WERI-Rb-1 (cell line): Measurements from ENCODE around the gene ARNT2.

Experiments used
- DNase-seq: peaks from one replicate; pipeline ENCODE4 v3.0.0-alpha.2; 2020
- H3K27ac ChIP-seq: fragments of 250-450 bp; sonication (Bioruptor Pico); 2 replicates; pipeline ENCODE4 v1.5.1; 2020; ENCODE audit warnings: mild to moderate bottlenecking, moderate library complexity
- H3K27me3 ChIP-seq: fragments of 250-450 bp; sonication (Bioruptor Pico); 2 replicates; pipeline ENCODE4 v1.5.1; 2021; ENCODE audit warnings: mild to moderate bottlenecking, low read depth, moderate library complexity; ENCODE audit not compliant: insufficient read depth, severe bottlenecking
- H3K36me3 ChIP-seq: fragments of 250-450 bp; sonication (Bioruptor Pico); 2 replicates; pipeline ENCODE4 v1.5.1; 2020; ENCODE audit warnings: mild to moderate bottlenecking, moderate library complexity
- H3K4me3 ChIP-seq: 2 replicates; pipeline ENCODE4 v1.5.1; 2011; ENCODE audit warnings: low read depth, mild to moderate bottlenecking, control low read depth, low read length
- H3K9me3 ChIP-seq: fragments of 250-450 bp; sonication (Bioruptor Pico); 2 replicates; pipeline ENCODE4 v1.5.1; 2021; ENCODE audit warnings: mild to moderate bottlenecking, moderate library complexity; ENCODE audit not compliant: severe bottlenecking
- CTCF ChIP-seq: IDR thresholded peaks from 2 replicates; pipeline ENCODE4 v1.5.1; 2011; ENCODE audit warnings: low read depth, mild to moderate bottlenecking, control low read depth, inconsistent platforms, low read length

The ARNT2 gene

GRCh38 chr15:80580106-80580505 is 175.9 kb downstream of the ARNT2 start:
- no peaks in the 10 kb centered on the region for H3K9me3 ChIP-seq
- H3K36me3 ChIP-seq, result 0 out of 2 replicates have a peak, but pooled peaks cover 4% of the 10 kb centered on the region
- no peak overlapping the region for H3K4me3 ChIP-seq
- no peaks in the 10 kb centered on the region for H3K27me3 ChIP-seq
- DNase-seq, result no peak
- TF ChIP-seq CTCF, result no peak
- no peak overlapping the region for H3K27ac ChIP-seq

- no peak for TF ChIP-seq CTCF
- no peak overlapping the region for H3K27ac ChIP-seq
- no peak for DNase-seq
- H3K36me3 ChIP-seq, result 0 out of 2 replicates have a peak, but pooled peaks cover 4% of the 10 kb centered on the region
- no peak overlapping the region for H3K4me3 ChIP-seq
- no peaks in the 10 kb centered on the region for H3K9me3 ChIP-seq
- H3K27me3 ChIP-seq, result no peaks in the 10 kb centered on the region
These were observed 176.5 kb downstream of the ARNT2 start for GRCh38 chr15:80580536-80581260.

GRCh38 chr15:80581976-80582375 is 177.8 kb downstream of the ARNT2 start:
- Histone ChIP-seq H3K4me3 (no peak overlapping the region), H3K27ac (no peak overlapping the region), H3K27me3 (no peaks in the 10 kb centered on the region), H3K9me3 (no peaks in the 10 kb centered on the region), H3K36me3 (0 out of 2 replicates have a peak, but pooled peaks cover 4% of the 10 kb centered on the region)
- TF ChIP-seq CTCF, result no peak
- DNase-seq, result no peak

- Histone ChIP-seq H3K27me3 (no peaks in the 10 kb centered on the region), H3K36me3 (0 out of 2 replicates have a peak, but pooled peaks cover 4% of the 10 kb centered on the region), H3K9me3 (no peaks in the 10 kb centered on the region), H3K4me3 (no peak overlapping the region), H3K27ac (no peak overlapping the region)
- TF ChIP-seq CTCF, result no peak
- no peak for DNase-seq
These were observed 178.7 kb downstream of the ARNT2 start for GRCh38 chr15:80582816-80583423.

GRCh38 chr15:80584561-80584964 is 180.4 kb downstream of the ARNT2 start:
- H3K4me3 ChIP-seq, result no peak overlapping the region
- H3K27me3 ChIP-seq, result no peaks in the 10 kb centered on the region
- H3K9me3 ChIP-seq, result no peaks in the 10 kb centered on the region
- DNase-seq, result peak; percentile 81
- H3K36me3 ChIP-seq, result 0 out of 2 replicates have a peak, but pooled peaks cover 4% of the 10 kb centered on the region
- H3K27ac ChIP-seq, result no peak overlapping the region
- TF ChIP-seq CTCF, result peak; percentile 73
